ENCODE results near the gene ATP9B.

Gene ATP9B

GRCh38 chr18:79410731-79411613, 341.8 kb downstream of the ATP9B start:
- no peak for DNase-seq (ENCODE audit: low read depth in 2 of 2)

- no peak for DNase-seq (ENCODE audit: low read depth in 2 of 2)
These were observed 342.7 kb downstream of the ATP9B start for GRCh38 chr18:79411614-79412526.

GRCh38 chr18:79413025-79413424, 343.8 kb downstream of the ATP9B start:
- DNase-seq (ENCODE audit: low read depth in 2 of 2), result no peak

GRCh38 chr18:79413426-79413825, 344.2 kb downstream of the ATP9B start:
- DNase-seq (ENCODE audit: low read depth in 2 of 2), result no peak

GRCh38 chr18:79413901-79414300, 344.7 kb downstream of the ATP9B start:
- no peak for DNase-seq (ENCODE audit: low read depth in 2 of 2)

- DNase-seq (ENCODE audit: low read depth in 2 of 2), result no peak
These were observed 347.0 kb downstream of the ATP9B start for GRCh38 chr18:79416022-79416676.

GRCh38 chr18:79416677-79417052, 347.5 kb downstream of the ATP9B start:
- DNase-seq (ENCODE audit: low read depth in 2 of 2), result no peak

GRCh38 chr18:79418236-79418635, 349.0 kb downstream of the ATP9B start:
- no peak for DNase-seq (ENCODE audit: low read depth in 2 of 2)

- no peak for DNase-seq (ENCODE audit: low read depth in 2 of 2)
These were observed 349.4 kb downstream of the ATP9B start for GRCh38 chr18:79418642-79419041.

GRCh38 chr18:79420033-79420745, 351.0 kb downstream of the ATP9B start:
- DNase-seq (ENCODE audit: low read depth in 2 of 2), result no peak

GRCh38 chr18:79421275-79421857, 352.2 kb downstream of the ATP9B start:
- no peak for DNase-seq (ENCODE audit: low read depth in 2 of 2)

GRCh38 chr18:79422022-79422782, 353.0 kb downstream of the ATP9B start:
- no peak for DNase-seq (ENCODE audit: low read depth in 2 of 2)

GRCh38 chr18:79422783-79423165, 353.6 kb downstream of the ATP9B start:
- DNase-seq (ENCODE audit: low read depth in 2 of 2), result no peak

- no peak for DNase-seq (ENCODE audit: low read depth in 2 of 2)
These were observed 354.2 kb downstream of the ATP9B start for GRCh38 chr18:79423211-79424007.

- no peak for DNase-seq (ENCODE audit: low read depth in 2 of 2)
These were observed 354.9 kb downstream of the ATP9B start for GRCh38 chr18:79424008-79424565.

GRCh38 chr18:79424880-79425568, 355.8 kb downstream of the ATP9B start:
- no peak for DNase-seq (ENCODE audit: low read depth in 2 of 2)

GRCh38 chr18:79425569-79425886, 356.3 kb downstream of the ATP9B start:
- no peak for DNase-seq (ENCODE audit: low read depth in 2 of 2)

GRCh38 chr18:79426376-79427300, 357.4 kb downstream of the ATP9B start:
- DNase-seq (ENCODE audit: low read depth in 2 of 2), result no peak

Data from stimulated activated CD8-positive, alpha-beta memory T cell treated with anti-CD3 and anti-CD28 coated beads, Interleukin-2, amount 100 ng/mL, for 48 hours (primary cell).